GM12878 (cell line): Measurements from ENCODE around the gene WDR93. TPM values are rescaled to one million over a fixed set of nuclear protein-coding genes. Genes with fewer than 3 reads are reported as not detected.

Experiments
- ATAC-seq: fragments of 200-7000 bp; cut with Tn5 transposase; 3 replicates; pipeline ENCODE4 v1.9.1; 2020; ENCODE audit warnings: mild to moderate bottlenecking, moderate library complexity
- BruUV-seq: library from RNA; stranded (reverse); fragments of 400-500 nt; replicated peaks from 2 replicates; lab custom pipeline; 2021; lab: Mats Ljungman, UMichigan
- CTCF ChIA-PET: fragments of 300-600 bp; sonication (Branson Sonifier 250); formaldehyde crosslinking; extraction: SDS; loops from one replicate; lab custom pipeline; 2021; ENCODE audit warnings: inconsistent platforms; lab: Yijun Ruan, JAX
- POLR2A ChIA-PET: fragments of 350-600 bp; formaldehyde crosslinking; extraction: SDS; loops from one replicate; lab custom pipeline; 2021; ENCODE audit warnings: inconsistent platforms; lab: Charles Lee
- RAD21 ChIA-PET: fragments of 300-600 bp; sonication (Branson Sonifier 250); formaldehyde crosslinking; loops from one replicate; lab custom pipeline; 2023; ENCODE audit warnings: antibody characterized with exemption; ENCODE audit not compliant: unreplicated experiment; lab: Charles Lee
- SMC1A ChIA-PET: fragments of 300-600 bp; sonication (Branson Sonifier 250); formaldehyde crosslinking; loops from one replicate; lab custom pipeline; 2023; ENCODE audit not compliant: unreplicated experiment, uncharacterized antibody; lab: Charles Lee
- DNase-seq: peaks from one replicate; pipeline ENCODE4 v3.0.0-alpha.2; 2011; ENCODE audit warnings: low read depth, low spot score
- FAIRE-seq: peaks from 3 replicates; lab custom pipeline; 2011; peaks lifted over from hg19 to GRCh38; lab: Jason Lieb, UNC
- H2AFZ ChIP-seq: 2 replicates; pipeline ENCODE4 v1.6.0; 2011; ENCODE audit warnings: low read depth, low read length, control low read depth; ENCODE audit not compliant: control insufficient read depth
- H3K27ac ChIP-seq: 2 replicates; pipeline ENCODE4 v1.5.1; 2011; ENCODE audit warnings: control low read depth; ENCODE audit not compliant: control insufficient read depth, insufficient read depth
- H3K27me3 ChIP-seq, 2 experiments: replicated peaks in 1 of 2; 2 replicates each; pipeline versions ENCODE4 v1.6.0 to v1.6.1; 2011; ENCODE audit warnings: low read length in 1 of 2; ENCODE audit not compliant: control insufficient read depth in 2 of 2, insufficient read depth in 2 of 2
- H3K36me3 ChIP-seq, 2 experiments: 2 replicates each; pipeline ENCODE4 v1.5.1; 2011; ENCODE audit warnings: low read length in 1 of 2; ENCODE audit not compliant: control insufficient read depth in 2 of 2, insufficient read depth in 2 of 2
- H3K4me1 ChIP-seq: 2 replicates; pipeline ENCODE4 v1.6.1; 2011; ENCODE audit warnings: mild to moderate bottlenecking, low read length, moderate library complexity, mixed read lengths; ENCODE audit not compliant: control insufficient read depth, insufficient read depth
- H3K4me2 ChIP-seq: 2 replicates; pipeline ENCODE4 v1.6.0; 2011; ENCODE audit warnings: control low read depth; ENCODE audit not compliant: control insufficient read depth, insufficient read depth
- H3K4me3 ChIP-seq: fragments of 200-600 bp; sonication (generic); 2 replicates; pipeline ENCODE4 v1.5.1; 2016
- H3K79me2 ChIP-seq: 2 replicates; pipeline ENCODE4 v1.6.0; 2011; ENCODE audit warnings: low read length; ENCODE audit not compliant: control insufficient read depth, insufficient read depth
- H3K9ac ChIP-seq: 2 replicates; pipeline ENCODE4 v1.8.0; 2011; ENCODE audit warnings: low read length, control low read depth, mixed read lengths; ENCODE audit not compliant: control insufficient read depth, insufficient read depth
- H3K9me3 ChIP-seq: replicated peaks from 3 replicates; pipeline ENCODE4 v1.5.1; 2011; ENCODE audit warnings: mild to moderate bottlenecking, low read length; ENCODE audit not compliant: control insufficient read depth, insufficient read depth
- H4K20me1 ChIP-seq: 2 replicates; pipeline ENCODE4 v1.6.0; 2011; ENCODE audit not compliant: control insufficient read depth, insufficient read depth
- ETV6 ChIP-seq, 2 experiments: fragments of 450-650 bp in 1 of 2; IDR thresholded peaks in 1 of 2; conservative IDR thresholded peaks in 1 of 2; 2 replicates each; pipeline ENCODE4 v1.6.1; 2014; ENCODE audit warnings: antibody characterized with exemption in 1 of 2, borderline replicate concordance in 1 of 2, low read depth in 1 of 2, mild to moderate bottlenecking in 1 of 2, moderate library complexity in 1 of 2
- FOXM1 ChIP-seq: IDR thresholded peaks from 2 replicates; pipeline ENCODE4 v1.6.1; 2012; ENCODE audit warnings: low read depth, mild to moderate bottlenecking, inconsistent platforms, low read length, moderate library complexity
- HCFC1 ChIP-seq: fragments of 150-350 bp; IDR thresholded peaks from 2 replicates; pipeline ENCODE4 v1.6.1; 2014; ENCODE audit warnings: low read length
- HDAC6 ChIP-seq: fragments of 200-600 bp; sonication (generic); IDR thresholded peaks from one replicate; pipeline ENCODE4 v1.8.0; 2017; ENCODE audit warnings: antibody characterized with exemption; ENCODE audit not compliant: unreplicated experiment
- NFIC ChIP-seq: IDR thresholded peaks from 2 replicates; pipeline ENCODE4 v1.6.1; 2012; ENCODE audit warnings: low read depth, mild to moderate bottlenecking, inconsistent platforms, low read length, moderate library complexity
- STAT3 ChIP-seq: IDR thresholded peaks from 2 replicates; pipeline ENCODE4 v1.6.1; 2011; ENCODE audit warnings: low read depth, low read length, improper control_type of control experiment
- TBL1XR1 ChIP-seq: IDR thresholded peaks from 2 replicates; pipeline ENCODE4 v1.6.1; 2012; ENCODE audit warnings: low read depth, low read length, improper control_type of control experiment
- YY1 ChIP-seq: IDR thresholded peaks from 2 replicates; pipeline ENCODE4 v1.6.1; 2011; ENCODE audit warnings: low read depth, mild to moderate bottlenecking, low read length
- WGBS: methylation state at CpG from one replicate; pipeline ENCODE4 v1.1.6; 2016; ENCODE audit warnings: low lambda C conversion rate; ENCODE audit not compliant: insufficient replicate concordance, insufficient coverage; ENCODE audit errors: missing lambda C conversion rate; 5-methylcytosine and 5-hydroxymethylcytosine counted together
- in situ Hi-C: fragments of 300-500 bp; cut with MboI; formaldehyde crosslinking; loops from 9 replicates; pipeline ENCODE4 v1.14.3; 2018; ENCODE audit warnings: mixed read lengths
- intact Hi-C: fragments of 100-400 bp; cut with micrococcal nuclease; formaldehyde crosslinking; loops from one replicate; pipeline ENCODE4 v1.14.2; 2022; ENCODE audit not compliant: unreplicated experiment
- polyA plus RNA-seq, 11 experiments: library from polyadenylated mRNA; depleted of rRNA in 4 of 11; unstranded in 6 of 11; stranded (reverse) in 5 of 11; fragments of >200 nt; fragmentation: Nextera tagmentation in 4 of 11; fragmentation: Illumina TruSeq in 1 of 11; extraction: Ambion mirVana in 4 of 11; extraction: Trizol in 1 of 11; gene quantifications; 1 replicate in 1 of 11; 2 replicates in 10 of 11; pipeline versions ENCODE4 v1.2.1 to v1.2.3, GENCODE V29; 2011 to 2016; ENCODE audit warnings: inconsistent platforms in 2 of 11, missing spikeins in 2 of 11, low read depth in 1 of 11
- total RNA-seq, 4 experiments: library from RNA; depleted of rRNA in 3 of 4; stranded (reverse); fragments of >200 nt in 3 of 4; fragmentation: Illumina TruSeq in 1 of 4; extraction: Trizol in 1 of 4; gene quantifications; 2 replicates each; pipeline versions ENCODE4 v1.2.1 to v1.2.3, GENCODE V29; 2013 to 2021
- TF ChIP-seq, protein P1 (sequence below): fragments of 150-350 bp; IDR thresholded peaks from 2 replicates; pipeline ENCODE4 v1.6.1; 2016; ENCODE audit warnings: low read depth, low read length
- TF ChIP-seq, protein P2 (sequence below): fragments of 450-650 bp; IDR thresholded peaks from 2 replicates; pipeline ENCODE4 v1.6.1; 2017; ENCODE audit warnings: mild to moderate bottlenecking, moderate library complexity

WDR93 gene
- total and polyA plus RNA-seq, 10 of the 15 experiments (the other 5 are each of a cell fraction or from before 2014, with no cell fraction given) = not detected

DNA sequence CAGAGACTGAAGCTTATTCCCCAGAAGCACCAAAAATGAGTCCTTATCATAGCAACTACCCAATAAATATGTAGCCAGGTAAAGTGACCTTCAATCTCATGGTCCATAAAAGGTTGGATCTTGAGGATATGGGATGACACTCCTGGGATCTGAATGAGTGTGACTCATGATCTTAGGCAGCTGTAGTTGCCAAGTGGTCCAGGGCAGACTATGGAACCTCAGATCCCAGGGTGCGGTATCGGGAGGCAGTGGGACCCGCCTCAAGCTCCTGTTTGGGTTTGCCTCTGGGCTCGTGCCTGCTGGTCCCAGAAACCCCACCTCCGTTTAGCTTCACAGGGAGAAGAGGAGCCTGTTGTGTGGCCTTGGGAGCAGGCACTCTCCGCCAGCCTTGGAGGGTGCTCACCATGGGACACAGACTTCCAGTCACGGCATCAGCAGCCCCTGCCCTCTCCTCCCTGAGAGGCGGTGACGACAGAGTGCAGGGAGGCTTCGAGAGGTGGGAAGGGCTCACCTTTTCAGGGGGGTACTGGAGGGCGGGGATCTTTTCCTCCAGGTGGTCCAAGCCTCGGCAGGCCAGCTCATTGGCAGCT lies 19.5 kb upstream of the WDR93 start:
- ChIA-PET POLR2A (no interaction called here), CTCF (no interaction called here), SMC1A (no interaction called here), RAD21 (no interaction called here)
- H3K4me3 ChIP-seq = no peak overlapping the region
- WGBS = 47% methylated on average over 12 of the region's 12 CpGs
- no peak overlapping the region for H3K27ac ChIP-seq
- intact Hi-C loops = no loop called here
- H3K79me2 ChIP-seq = no peaks in the 10 kb centered on the region
- no peak for FAIRE-seq
- H3K27me3 ChIP-seq = no peaks in the 10 kb centered on the region
- no peaks in the 10 kb centered on the region for H3K4me1 ChIP-seq
- DNase-seq = no peak
- TF ChIP-seq FOXM1 = no peak
- TF ChIP-seq, protein P1, sequence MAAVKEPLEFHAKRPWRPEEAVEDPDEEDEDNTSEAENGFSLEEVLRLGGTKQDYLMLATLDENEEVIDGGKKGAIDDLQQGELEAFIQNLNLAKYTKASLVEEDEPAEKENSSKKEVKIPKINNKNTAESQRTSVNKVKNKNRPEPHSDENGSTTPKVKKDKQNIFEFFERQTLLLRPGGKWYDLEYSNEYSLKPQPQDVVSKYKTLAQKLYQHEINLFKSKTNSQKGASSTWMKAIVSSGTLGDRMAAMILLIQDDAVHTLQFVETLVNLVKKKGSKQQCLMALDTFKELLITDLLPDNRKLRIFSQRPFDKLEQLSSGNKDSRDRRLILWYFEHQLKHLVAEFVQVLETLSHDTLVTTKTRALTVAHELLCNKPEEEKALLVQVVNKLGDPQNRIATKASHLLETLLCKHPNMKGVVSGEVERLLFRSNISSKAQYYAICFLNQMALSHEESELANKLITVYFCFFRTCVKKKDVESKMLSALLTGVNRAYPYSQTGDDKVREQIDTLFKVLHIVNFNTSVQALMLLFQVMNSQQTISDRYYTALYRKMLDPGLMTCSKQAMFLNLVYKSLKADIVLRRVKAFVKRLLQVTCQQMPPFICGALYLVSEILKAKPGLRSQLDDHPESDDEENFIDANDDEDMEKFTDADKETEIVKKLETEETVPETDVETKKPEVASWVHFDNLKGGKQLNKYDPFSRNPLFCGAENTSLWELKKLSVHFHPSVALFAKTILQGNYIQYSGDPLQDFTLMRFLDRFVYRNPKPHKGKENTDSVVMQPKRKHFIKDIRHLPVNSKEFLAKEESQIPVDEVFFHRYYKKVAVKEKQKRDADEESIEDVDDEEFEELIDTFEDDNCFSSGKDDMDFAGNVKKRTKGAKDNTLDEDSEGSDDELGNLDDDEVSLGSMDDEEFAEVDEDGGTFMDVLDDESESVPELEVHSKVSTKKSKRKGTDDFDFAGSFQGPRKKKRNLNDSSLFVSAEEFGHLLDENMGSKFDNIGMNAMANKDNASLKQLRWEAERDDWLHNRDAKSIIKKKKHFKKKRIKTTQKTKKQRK = no peak
- in situ Hi-C loops = no loop called here
- no peak for ATAC-seq
- H4K20me1 ChIP-seq = no peaks in the 10 kb centered on the region
- H2AFZ ChIP-seq = no peak overlapping the region
- no TSS peak for BruUV-seq
- H3K4me2 ChIP-seq = no peak overlapping the region
- no peaks in the 10 kb centered on the region for H3K36me3 ChIP-seq
- H3K9ac ChIP-seq = no peak overlapping the region
- no peaks in the 10 kb centered on the region for H3K9me3 ChIP-seq

DNA sequence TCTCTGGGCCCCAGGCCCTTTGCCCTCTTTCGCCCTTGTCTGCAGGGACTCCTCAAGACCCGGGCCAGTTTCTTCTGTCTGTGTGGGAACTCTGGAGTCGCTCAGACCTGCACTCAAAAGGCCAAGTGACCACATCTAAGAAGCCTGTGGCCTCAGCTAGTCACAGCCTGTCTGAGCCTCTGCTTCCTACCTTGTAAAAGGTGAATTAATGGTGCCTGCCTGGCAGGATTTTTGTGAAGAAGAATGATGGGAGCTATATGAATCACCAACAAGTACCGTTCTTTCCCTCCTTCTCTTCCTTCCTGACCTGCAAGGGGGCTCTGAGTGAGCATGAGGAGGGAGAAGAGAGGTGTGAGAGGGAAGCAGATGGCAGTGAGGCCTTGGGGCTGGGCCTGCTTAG lies 18.9 kb upstream of the WDR93 start:
- no peak for FAIRE-seq
- intact Hi-C loops (no loop called here), in situ Hi-C loops (no loop called here)
- ChIA-PET SMC1A (no interaction called here), CTCF (no interaction called here), RAD21 (interaction anchor here (1.5 kb wide), 1 partner anchor 203 kb away, joined by 4 read pairs; no protein-coding TSS in a partner anchor), POLR2A (no interaction called here)
- H4K20me1 ChIP-seq = no peaks in the 10 kb centered on the region
- BruUV-seq = no TSS peak
- H3K4me3 ChIP-seq = no peak overlapping the region
- H3K9ac ChIP-seq = no peak overlapping the region
- no peaks in the 10 kb centered on the region for H3K9me3 ChIP-seq
- no peak overlapping the region for H2AFZ ChIP-seq
- no peak for ATAC-seq
- 0% methylated on average over 3 of the region's 4 CpGs for WGBS
- DNase-seq = no peak
- H3K36me3 ChIP-seq = no peaks in the 10 kb centered on the region
- H3K27me3 ChIP-seq = no peaks in the 10 kb centered on the region
- no peak overlapping the region for H3K27ac ChIP-seq
- H3K4me1 ChIP-seq = no peaks in the 10 kb centered on the region
- H3K4me2 ChIP-seq = no peak overlapping the region
- H3K79me2 ChIP-seq = no peaks in the 10 kb centered on the region
- TF ChIP-seq FOXM1 (no peak), TBL1XR1 (no peak), HCFC1 (no peak), YY1 (no peak), ETV6 (conservative IDR thresholded peaks at IDR 0.05 in 1 of 2, IDR thresholded peaks at IDR 0.05 in 1 of 2; ENCODE audit: borderline replicate concordance in 1 of 2, low read depth in 1 of 2) (no peak), NFIC (no peak), HDAC6 (no peak), STAT3 (no peak)
- TF ChIP-seq, protein P2, sequence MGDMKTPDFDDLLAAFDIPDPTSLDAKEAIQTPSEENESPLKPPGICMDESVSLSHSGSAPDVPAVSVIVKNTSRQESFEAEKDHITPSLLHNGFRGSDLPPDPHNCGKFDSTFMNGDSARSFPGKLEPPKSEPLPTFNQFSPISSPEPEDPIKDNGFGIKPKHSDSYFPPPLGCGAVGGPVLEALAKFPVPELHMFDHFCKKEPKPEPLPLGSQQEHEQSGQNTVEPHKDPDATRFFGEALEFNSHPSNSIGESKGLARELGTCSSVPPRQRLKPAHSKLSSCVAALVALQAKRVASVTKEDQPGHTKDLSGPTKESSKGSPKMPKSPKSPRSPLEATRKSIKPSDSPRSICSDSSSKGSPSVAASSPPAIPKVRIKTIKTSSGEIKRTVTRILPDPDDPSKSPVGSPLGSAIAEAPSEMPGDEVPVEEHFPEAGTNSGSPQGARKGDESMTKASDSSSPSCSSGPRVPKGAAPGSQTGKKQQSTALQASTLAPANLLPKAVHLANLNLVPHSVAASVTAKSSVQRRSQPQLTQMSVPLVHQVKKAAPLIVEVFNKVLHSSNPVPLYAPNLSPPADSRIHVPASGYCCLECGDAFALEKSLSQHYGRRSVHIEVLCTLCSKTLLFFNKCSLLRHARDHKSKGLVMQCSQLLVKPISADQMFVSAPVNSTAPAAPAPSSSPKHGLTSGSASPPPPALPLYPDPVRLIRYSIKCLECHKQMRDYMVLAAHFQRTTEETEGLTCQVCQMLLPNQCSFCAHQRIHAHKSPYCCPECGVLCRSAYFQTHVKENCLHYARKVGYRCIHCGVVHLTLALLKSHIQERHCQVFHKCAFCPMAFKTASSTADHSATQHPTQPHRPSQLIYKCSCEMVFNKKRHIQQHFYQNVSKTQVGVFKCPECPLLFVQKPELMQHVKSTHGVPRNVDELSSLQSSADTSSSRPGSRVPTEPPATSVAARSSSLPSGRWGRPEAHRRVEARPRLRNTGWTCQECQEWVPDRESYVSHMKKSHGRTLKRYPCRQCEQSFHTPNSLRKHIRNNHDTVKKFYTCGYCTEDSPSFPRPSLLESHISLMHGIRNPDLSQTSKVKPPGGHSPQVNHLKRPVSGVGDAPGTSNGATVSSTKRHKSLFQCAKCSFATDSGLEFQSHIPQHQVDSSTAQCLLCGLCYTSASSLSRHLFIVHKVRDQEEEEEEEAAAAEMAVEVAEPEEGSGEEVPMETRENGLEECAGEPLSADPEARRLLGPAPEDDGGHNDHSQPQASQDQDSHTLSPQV = no peak
